Breast epithelium (tissue), 3 donors: ENCODE measurements around the gene DAB1.

Source experiments
- CTCF ChIP-seq, 3 donors: fragments of 450-650 bp; IDR thresholded peaks; one replicate each; pipeline ENCODE4 v1.5.1; 2016 to 2017; ENCODE audit warnings: antibody characterized with exemption in 3 of 3, mild to moderate bottlenecking in 3 of 3, moderate library complexity in 3 of 3
- POLR2A ChIP-seq: fragments of 450-650 bp; IDR thresholded peaks from one replicate; pipeline ENCODE4 v1.6.1; 2016; ENCODE audit warnings: antibody characterized with exemption, mild to moderate bottlenecking, moderate library complexity
- POLR2AphosphoS5 ChIP-seq, 3 donors: sonication (generic); formaldehyde crosslinking; IDR thresholded peaks; one replicate each; pipeline ENCODE4 v1.6.1; 2017; ENCODE audit warnings: antibody characterized with exemption in 3 of 3

- TF ChIP-seq CTCF (IDR thresholded peaks at IDR 0.05) (no peak), POLR2A (no peak), POLR2AphosphoS5 (IDR thresholded peaks at IDR 0.05) (no peak)
Observed at GRCh38 chr1:57293214-57293613, 130.6 kb downstream of the DAB1 start.
